HepG2 (cell line): Measurements from ENCODE around the gene CPSF7. TPM values are rescaled to one million over a fixed set of nuclear protein-coding genes. Genes with fewer than 3 reads are reported as not detected.
A peak's percentile ranks its signal among the peaks of the same experiment; 100 is the strongest.

Source experiments
- ATAC-seq: fragments of 200-7000 bp; cut with Tn5 transposase; 3 replicates; pipeline ENCODE4 v1.9.1; 2020; ENCODE audit warnings: mild to moderate bottlenecking, moderate library complexity
- BruUV-seq: library from RNA; stranded (reverse); fragments of 400-500 nt; replicated peaks from 2 replicates; lab custom pipeline; 2021; lab: Mats Ljungman, UMichigan
- CTCF ChIA-PET: fragments of 300-600 bp; formaldehyde crosslinking; extraction: SDS; loops from one replicate; lab custom pipeline; 2021; ENCODE audit warnings: low total read pairs, inconsistent platforms, low intra/inter-chr PET ratio; lab: Yijun Ruan, JAX
- POLR2A ChIA-PET: fragments of 350-600 bp; sonication (Branson Sonifier 250); formaldehyde crosslinking; loops from one replicate; lab custom pipeline; 2020; ENCODE audit warnings: antibody characterized with exemption, inconsistent platforms; lab: Yijun Ruan, JAX
- DNase-seq: peaks from one replicate; pipeline ENCODE4 v3.0.0-alpha.2; 2015; ENCODE audit warnings: low spot score
- FAIRE-seq: peaks from 3 replicates; lab custom pipeline; 2011; peaks lifted over from hg19 to GRCh38; lab: Jason Lieb, UNC
- H2AFZ ChIP-seq: one replicate; pipeline ENCODE4 v1.6.1; 2011; ENCODE audit warnings: low read length, inconsistent platforms
- H3K27ac ChIP-seq: fragments of 300-600 bp; 3 replicates; pipeline ENCODE4 v1.8.0; 2011; ENCODE audit warnings: mixed run types, mild to moderate bottlenecking, mixed read lengths, low read length, inconsistent platforms; ENCODE audit not compliant: insufficient read depth; ENCODE audit errors: extremely low read length
- H3K27me3 ChIP-seq, 2 experiments: fragments of 200-600 bp in 1 of 2; 2 replicates in 1 of 2; 3 replicates in 1 of 2; pipeline versions ENCODE4 v1.6.0 to v1.8.0; 2011; ENCODE audit warnings: low read length in 2 of 2, mild to moderate bottlenecking in 2 of 2, moderate library complexity in 2 of 2, inconsistent platforms in 1 of 2; ENCODE audit not compliant: insufficient read depth in 2 of 2, control insufficient read depth in 1 of 2
- H3K36me3 ChIP-seq, 2 experiments: fragments of 200-600 bp in 1 of 2; replicated peaks in 1 of 2; 2 replicates in 1 of 2; 3 replicates in 1 of 2; pipeline versions ENCODE4 v1.5.1 to v1.8.0; 2011; ENCODE audit warnings: low read length in 2 of 2, inconsistent platforms in 1 of 2; ENCODE audit not compliant: insufficient read depth in 2 of 2, control insufficient read depth in 1 of 2
- H3K4me1 ChIP-seq: 2 replicates; pipeline ENCODE4 v1.5.1; 2012; ENCODE audit warnings: low read length, inconsistent platforms; ENCODE audit not compliant: insufficient read depth
- H3K4me2 ChIP-seq: 2 replicates; pipeline ENCODE4 v1.6.0; 2011; ENCODE audit warnings: low read depth, low read length, inconsistent platforms
- H3K4me3 ChIP-seq, 3 experiments: fragments of 200-600 bp in 1 of 3; sonication (generic), shearing (Covaris generic) in 1 of 3; replicated peaks in 1 of 3; 2 replicates each; pipeline ENCODE4 v1.5.1; 2011 to 2016; ENCODE audit warnings: low read length in 3 of 3, inconsistent platforms in 2 of 3, low read depth in 2 of 3, mild to moderate bottlenecking in 2 of 3, control low read depth in 1 of 3, mixed read lengths in 1 of 3; ENCODE audit not compliant: insufficient read depth in 1 of 3
- H3K79me2 ChIP-seq: one replicate; pipeline ENCODE4 v1.6.1; 2011; ENCODE audit warnings: low read length, inconsistent platforms; ENCODE audit not compliant: insufficient read depth
- H3K9ac ChIP-seq: 2 replicates; pipeline ENCODE4 v1.6.0; 2011; ENCODE audit warnings: mild to moderate bottlenecking, low read depth, low read length, inconsistent platforms; ENCODE audit not compliant: insufficient read depth
- H3K9me3 ChIP-seq: 2 replicates; pipeline ENCODE4 v1.5.1; 2012; ENCODE audit warnings: mild to moderate bottlenecking, low read length
- H4K20me1 ChIP-seq: 2 replicates; pipeline ENCODE4 v1.6.0; 2011; ENCODE audit warnings: inconsistent platforms, mild to moderate bottlenecking, low read length, moderate library complexity; ENCODE audit not compliant: insufficient read depth
- PATZ1 ChIP-seq: sonication (generic); formaldehyde crosslinking; IDR thresholded peaks from 2 replicates; pipeline ENCODE4 v1.4.0; 2020; ENCODE audit warnings: missing genetic modification reagents
- TOPORS ChIP-seq: sonication (generic); formaldehyde crosslinking; IDR thresholded peaks from 2 replicates; pipeline ENCODE4 v1.8.0; 2023; ENCODE audit warnings: mild to moderate bottlenecking, missing genetic modification reagents
- YEATS2 ChIP-seq: sonication (generic); formaldehyde crosslinking; IDR thresholded peaks from 2 replicates; pipeline ENCODE4 v1.4.0; 2020; ENCODE audit warnings: missing genetic modification reagents, borderline replicate concordance
- ZNF337 ChIP-seq: sonication (generic); formaldehyde crosslinking; IDR thresholded peaks from 2 replicates; pipeline ENCODE4 v1.5.1; 2020; ENCODE audit warnings: missing genetic modification reagents, low read depth, mild to moderate bottlenecking, borderline replicate concordance
- ZNF432 ChIP-seq: sonication (generic); formaldehyde crosslinking; IDR thresholded peaks from 2 replicates; pipeline ENCODE4 v1.5.0; 2020; ENCODE audit warnings: missing genetic modification reagents, mild to moderate bottlenecking, borderline replicate concordance
- ZNF484 ChIP-seq: sonication (generic); formaldehyde crosslinking; IDR thresholded peaks from 2 replicates; pipeline ENCODE4 v1.5.1; 2020; ENCODE audit warnings: mild to moderate bottlenecking, low read depth, missing genetic modification reagents, borderline replicate concordance
- ZNF652 ChIP-seq: IDR thresholded peaks from 2 replicates; pipeline ENCODE4 v1.6.1; 2016; ENCODE audit warnings: low read depth, borderline replicate concordance
- ZSCAN12 ChIP-seq: sonication (generic); formaldehyde crosslinking; IDR thresholded peaks from 2 replicates; pipeline ENCODE4 v1.9.0; 2021; ENCODE audit warnings: mild to moderate bottlenecking, missing genetic modification reagents
- WGBS: methylation state at CpG from one replicate; pipeline ENCODE4 v1.1.6; 2017; ENCODE audit warnings: low lambda C conversion rate; 5-methylcytosine and 5-hydroxymethylcytosine counted together
- in situ Hi-C: cut with HindIII; loops from 2 replicates; pipeline ENCODE4 v1.10.0; 2017; ENCODE audit warnings: low pct_unique_long_range_greater_than_20kb; ENCODE audit not compliant: extremely low pct_ligation_motif_present
- intact Hi-C: fragments of 100-400 bp; cut with micrococcal nuclease; formaldehyde crosslinking; loops from one replicate; pipeline ENCODE4 v1.10.0; 2022; ENCODE audit not compliant: unreplicated experiment
- polyA plus RNA-seq, 8 experiments: library from polyadenylated mRNA; depleted of rRNA in 3 of 8; stranded (reverse) in 7 of 8; unstranded in 1 of 8; fragments of >200 nt; fragmentation: Illumina TruSeq in 4 of 8; extraction: Trizol in 4 of 8; gene quantifications; 2 replicates each; pipeline versions ENCODE4 v1.2.1 to v1.2.3, GENCODE V29; 2011 to 2016; ENCODE audit warnings: low read depth in 4 of 8, missing spikeins in 1 of 8, mixed read lengths in 1 of 8; ENCODE audit not compliant: insufficient read depth in 1 of 8
- total RNA-seq, 5 experiments: library from RNA; depleted of rRNA; stranded (reverse); fragments of >200 nt; fragmentation: Illumina TruSeq; extraction: Trizol; gene quantifications; 2 replicates each; pipeline ENCODE4 v1.2.3, GENCODE V29; 2016; ENCODE audit warnings: low read depth in 1 of 5
- TF ChIP-seq, protein P1 (sequence below): IDR thresholded peaks from 2 replicates; pipeline ENCODE4 v1.6.1; 2016; ENCODE audit warnings: missing biosample characterization, missing genetic modification reagents, low read depth
- TF ChIP-seq, protein P2 (sequence below): sonication (generic); formaldehyde crosslinking; IDR thresholded peaks from 2 replicates; pipeline ENCODE4 v1.8.1; 2022; ENCODE audit warnings: mild to moderate bottlenecking, missing genetic modification reagents
- TF ChIP-seq, protein P3 (sequence below): sonication (generic); formaldehyde crosslinking; IDR thresholded peaks from 2 replicates; pipeline ENCODE4 v1.5.1; 2020; ENCODE audit warnings: mild to moderate bottlenecking, missing genetic modification reagents, borderline replicate concordance
- TF ChIP-seq, protein P4 (sequence below): IDR thresholded peaks from 2 replicates; pipeline ENCODE4 v1.6.1; 2012; ENCODE audit warnings: low read depth, low read length, improper control_type of control experiment

The CPSF7 gene
- total and polyA plus RNA-seq, 2 of the 13 experiments (the other 11 are each of a cell fraction or from before 2014, with no cell fraction given) = 34.1 to 36.8 TPM

- no peak for TF ChIP-seq PATZ1 (CRISPR knock-in tag)
Observed at GRCh38 chr11:61362542-61362875, 67.3 kb downstream of the CPSF7 start (continued).

GRCh38 chr11:61361741-61362541 is 67.8 kb downstream of the CPSF7 start, which contains the start of the genes CYB561A3 and TMEM138:
TSS of gene CYB561A3 (minus strand) at chr11:61361882. CDS start at chr11:61356713, 5,169 bp downstream.
TSS of gene TMEM138 (plus strand) at chr11:61362374. CDS start at chr11:61364391, 2,017 bp downstream.
- H4K20me1 ChIP-seq = no peaks in the 10 kb centered on the region
- POLR2A ChIA-PET = interaction anchor here (0.8 to 9.9 kb wide), 24 partner anchors 8 to 95 kb away, joined by 3 to 146 read pairs (median 8); partner anchors contain the start of genes CPSF7, DDB1, SDHAF2 and TKFC
- no peaks in the 10 kb centered on the region; a peak in 1 of 5 replicates for H3K27me3 ChIP-seq
- peak within 1 kb of the TSS; percentile 98 for H3K9ac ChIP-seq
- peak within 1 kb of the TSS; percentile 32 for H2AFZ ChIP-seq
- DNase-seq = peak; percentile 89
- peaks cover 17% of the 10 kb centered on the region for H3K79me2 ChIP-seq
- peak within 1 kb of the TSS; percentile 98 for H3K27ac ChIP-seq
- FAIRE-seq = peak; percentile 66
- intact Hi-C loops (loop anchor here (2.0 kb wide), 1 partner anchor 27 kb away; no protein-coding TSS in a partner anchor), in situ Hi-C loops (no loop called here)
- CTCF ChIA-PET = no interaction called here
- TSS peak; percentile 70 for BruUV-seq
- no peaks in the 10 kb centered on the region for H3K9me3 ChIP-seq
- peaks cover 36% of the 10 kb centered on the region for H3K4me1 ChIP-seq
- peak; percentile 96 for ATAC-seq
- H3K4me3 ChIP-seq = peak within 1 kb of the TSS; percentile 74 to 80 (median 80)
- 1% methylated on average over 34 of the region's 63 CpGs for WGBS
- H3K36me3 ChIP-seq = peaks cover 6 to 23% of the 10 kb centered on the region in 2 experiments
- peak within 1 kb of the TSS; percentile 81 for H3K4me2 ChIP-seq
- peak; percentile 90 for TF ChIP-seq YEATS2 (CRISPR knock-in tag)
- peak; percentile 93 for TF ChIP-seq ZNF337 (CRISPR knock-in tag)
- peak; percentile 63 for TF ChIP-seq ZNF652 (CRISPR knock-in tag)
- TF ChIP-seq, protein P1, sequence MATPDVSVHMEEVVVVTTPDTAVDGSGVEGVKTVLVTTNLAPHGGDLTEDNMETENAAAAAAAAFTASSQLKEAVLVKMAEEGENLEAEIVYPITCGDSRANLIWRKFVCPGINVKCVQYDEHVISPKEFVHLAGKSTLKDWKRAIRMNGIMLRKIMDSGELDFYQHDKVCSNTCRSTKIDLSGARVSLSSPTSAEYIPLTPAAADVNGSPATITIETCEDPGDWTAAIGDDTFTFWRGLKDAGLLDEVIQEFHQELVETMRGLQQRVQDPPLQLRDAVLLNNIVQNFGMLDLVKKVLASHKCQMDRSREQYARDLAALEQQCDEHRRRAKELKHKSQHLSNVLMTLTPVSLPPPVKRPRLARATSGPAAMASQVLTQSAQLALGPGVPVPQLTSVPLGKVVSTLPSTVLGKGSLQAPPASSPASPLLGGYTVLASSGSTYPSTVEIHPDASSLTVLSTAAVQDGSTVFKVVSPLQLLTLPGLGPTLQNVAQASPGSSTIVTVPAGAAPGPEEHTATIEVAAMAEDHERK = 0 out of 2 replicates have a peak, but pooled peaks have one; percentile 23
- TF ChIP-seq TOPORS (CRISPR knock-in tag) = 0 out of 2 replicates have a peak, but pooled peaks have one; percentile 11
- peak; percentile 12; the same call in 1 of the 2 replicates for TF ChIP-seq ZSCAN12 (CRISPR knock-in tag)
- TF ChIP-seq ZNF432 = no peak
- TF ChIP-seq, protein P2, sequence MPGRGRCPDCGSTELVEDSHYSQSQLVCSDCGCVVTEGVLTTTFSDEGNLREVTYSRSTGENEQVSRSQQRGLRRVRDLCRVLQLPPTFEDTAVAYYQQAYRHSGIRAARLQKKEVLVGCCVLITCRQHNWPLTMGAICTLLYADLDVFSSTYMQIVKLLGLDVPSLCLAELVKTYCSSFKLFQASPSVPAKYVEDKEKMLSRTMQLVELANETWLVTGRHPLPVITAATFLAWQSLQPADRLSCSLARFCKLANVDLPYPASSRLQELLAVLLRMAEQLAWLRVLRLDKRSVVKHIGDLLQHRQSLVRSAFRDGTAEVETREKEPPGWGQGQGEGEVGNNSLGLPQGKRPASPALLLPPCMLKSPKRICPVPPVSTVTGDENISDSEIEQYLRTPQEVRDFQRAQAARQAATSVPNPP (CRISPR knock-in tag) = 0 out of 2 replicates have a peak, but pooled peaks have one; percentile 81
- TF ChIP-seq, protein P3, sequence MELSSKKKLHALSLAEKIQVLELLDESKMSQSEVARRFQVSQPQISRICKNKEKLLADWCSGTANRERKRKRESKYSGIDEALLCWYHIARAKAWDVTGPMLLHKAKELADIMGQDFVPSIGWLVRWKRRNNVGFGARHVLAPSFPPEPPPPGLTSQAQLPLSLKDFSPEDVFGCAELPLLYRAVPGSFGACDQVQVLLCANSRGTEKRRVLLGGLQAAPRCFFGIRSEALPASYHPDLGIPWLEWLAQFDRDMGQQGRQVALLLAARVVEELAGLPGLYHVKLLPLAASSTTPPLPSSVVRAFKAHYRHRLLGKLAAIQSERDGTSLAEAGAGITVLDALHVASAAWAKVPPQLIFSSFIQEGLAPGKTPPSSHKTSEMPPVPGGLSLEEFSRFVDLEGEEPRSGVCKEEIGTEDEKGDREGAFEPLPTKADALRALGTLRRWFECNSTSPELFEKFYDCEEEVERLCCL (CRISPR knock-in tag) = no peak; the same call in 1 of the 2 replicates
- TF ChIP-seq ZNF484 (CRISPR knock-in tag) = no peak
- TF ChIP-seq, protein P4, sequence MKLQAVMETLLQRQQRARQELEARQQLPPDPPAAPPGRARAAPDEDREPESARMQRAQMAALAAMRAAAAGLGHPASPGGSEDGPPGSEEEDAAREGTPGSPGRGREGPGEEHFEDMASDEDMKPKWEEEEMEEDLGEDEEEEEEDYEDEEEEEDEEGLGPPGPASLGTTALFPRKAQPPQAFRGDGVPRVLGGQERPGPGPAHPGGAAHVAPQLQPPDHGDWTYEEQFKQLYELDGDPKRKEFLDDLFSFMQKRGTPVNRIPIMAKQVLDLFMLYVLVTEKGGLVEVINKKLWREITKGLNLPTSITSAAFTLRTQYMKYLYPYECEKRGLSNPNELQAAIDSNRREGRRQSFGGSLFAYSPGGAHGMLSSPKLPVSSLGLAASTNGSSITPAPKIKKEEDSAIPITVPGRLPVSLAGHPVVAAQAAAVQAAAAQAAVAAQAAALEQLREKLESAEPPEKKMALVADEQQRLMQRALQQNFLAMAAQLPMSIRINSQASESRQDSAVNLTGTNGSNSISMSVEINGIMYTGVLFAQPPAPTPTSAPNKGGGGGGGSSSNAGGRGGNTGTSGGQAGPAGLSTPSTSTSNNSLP = no peak
